GM18861 (cell line): ENCODE results near the gene FBXW9.
A peak's percentile ranks its signal among the peaks of the same experiment; 100 is the strongest.
"Not testable (repeated sequence)": the region's sequence is repeated elsewhere in the genome, so short reads cannot be mapped to it uniquely, and the experiment has no call there.

Experiments used
- ATAC-seq: cut with Tn5 transposase; IDR thresholded peaks from one replicate; pipeline ENCODE4 v1.9.1; 2021; ENCODE audit not compliant: unreplicated experiment

Gene FBXW9

DNA sequence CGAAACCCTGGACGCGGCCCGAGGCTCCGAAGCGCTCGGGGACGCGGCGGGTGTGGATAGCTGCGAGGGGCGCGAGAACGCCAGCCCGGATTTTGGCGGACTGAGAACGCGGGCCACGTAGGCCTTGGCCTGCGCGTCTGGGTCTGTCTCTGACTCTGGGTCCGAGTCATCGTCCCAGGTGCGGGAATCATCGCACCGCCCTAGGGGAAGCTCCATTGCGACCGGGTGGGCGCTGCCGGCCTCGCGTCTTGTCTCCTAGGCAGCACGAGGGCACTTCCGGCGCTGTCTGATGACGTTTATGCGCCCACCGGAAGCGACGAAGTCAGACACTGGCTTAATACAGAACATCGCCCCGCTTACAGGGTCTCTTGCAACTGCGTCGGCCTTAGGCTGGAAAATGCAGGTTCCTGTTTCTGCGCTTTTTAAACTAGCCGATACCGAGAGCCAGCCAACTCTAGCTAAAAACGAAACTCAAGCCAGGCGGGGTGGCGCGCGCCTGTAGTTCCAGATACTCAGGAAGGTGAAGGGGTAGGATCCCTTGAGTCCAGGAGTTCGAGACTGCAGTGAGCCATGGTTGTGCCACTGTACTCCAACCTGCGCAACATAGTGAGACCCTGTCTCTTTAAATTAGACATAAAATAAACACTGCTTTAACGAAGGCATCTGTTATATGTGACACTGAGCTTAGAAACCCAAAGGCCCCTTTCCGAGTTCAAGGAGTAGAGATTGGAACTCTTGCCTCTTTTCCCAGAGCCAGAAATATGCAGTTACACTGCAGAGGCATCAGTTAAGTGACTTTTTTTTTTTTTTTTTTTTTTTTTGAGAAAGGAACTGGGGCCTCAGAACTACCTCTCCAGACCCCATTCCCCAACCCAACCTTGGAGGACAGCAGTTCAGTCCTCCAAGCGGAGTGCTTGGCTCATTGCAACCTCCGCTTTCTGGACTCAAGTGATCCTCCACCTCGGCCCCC lies at the start of gene FBXW9:
TSS of gene FBXW9 (minus strand) at position 266 of the 970 bp plus-strand sequence. CDS start at position 216, 50 bp downstream.
- peak; percentile 71 for ATAC-seq

GRCh38 chr19:12745166-12745897 lies 48.9 kb upstream of the FBXW9 start:
- ATAC-seq: no peak

DNA sequence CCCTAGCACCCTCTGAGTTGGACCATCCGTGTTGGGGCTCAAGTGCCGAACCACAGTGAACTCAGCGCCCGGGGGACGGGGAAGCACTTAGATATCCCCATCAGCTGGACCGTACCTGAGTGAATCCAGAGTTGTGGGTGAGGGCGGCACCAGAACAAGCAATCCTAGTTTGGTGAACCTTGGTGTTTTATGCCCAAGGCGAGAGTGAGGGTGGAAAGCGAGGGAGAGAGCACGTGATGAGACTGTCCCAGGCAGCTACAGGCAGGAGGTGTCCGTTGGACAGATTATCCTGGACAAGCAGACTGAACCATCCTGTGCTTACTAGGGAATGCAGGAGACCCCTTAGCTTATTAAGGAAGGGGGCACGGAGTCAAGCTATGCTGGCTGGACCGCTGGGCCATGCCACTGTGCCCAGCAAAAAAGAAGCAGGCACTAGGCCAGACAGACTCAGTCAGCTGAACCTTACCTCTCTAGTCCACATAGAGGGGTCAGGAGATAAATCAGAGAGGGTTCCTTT lies 41.5 kb upstream of the FBXW9 start:
- no peak for ATAC-seq

DNA sequence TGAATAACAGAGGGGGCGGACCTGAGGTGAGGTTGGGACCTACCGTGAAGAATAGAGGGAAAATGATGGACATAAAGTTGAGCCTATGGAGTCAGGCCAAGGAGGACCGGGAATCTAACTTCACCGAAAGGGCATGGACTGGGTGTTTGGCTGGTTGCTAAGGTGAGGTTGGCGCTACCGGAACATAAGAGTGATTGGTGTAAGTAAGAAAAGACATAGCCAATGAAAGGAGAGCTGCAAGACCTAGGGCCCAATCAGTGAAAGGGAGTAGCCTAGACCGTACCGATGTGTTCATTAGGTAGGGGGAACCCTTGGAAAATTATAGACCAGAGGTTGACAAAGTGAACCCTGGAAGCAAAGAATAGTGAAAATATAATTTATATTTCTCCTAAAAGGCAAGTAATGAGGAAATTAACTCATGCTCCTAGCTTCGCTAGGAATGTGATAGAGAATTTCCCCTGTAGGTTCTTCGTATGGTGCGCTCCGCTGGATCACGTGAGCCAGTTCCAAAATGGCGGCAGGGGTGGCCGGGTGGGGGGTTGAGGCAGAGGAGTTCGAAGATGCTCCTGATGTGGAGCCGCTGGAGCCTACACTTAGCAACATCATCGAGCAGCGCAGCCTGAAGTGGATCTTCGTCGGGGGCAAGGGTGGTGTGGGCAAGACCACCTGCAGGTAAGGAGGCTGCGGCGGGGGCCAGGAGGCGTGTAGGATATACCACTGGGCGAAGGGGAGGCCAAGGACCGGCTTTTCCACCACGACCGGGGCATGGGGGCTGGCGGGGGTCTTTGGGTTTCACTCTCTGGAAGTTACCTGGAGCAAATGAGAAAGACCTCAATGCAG lies 40.8 kb upstream of the FBXW9 start, which contains the start of gene GET3:
TSS of gene GET3 (plus strand) at position 503 of the 840 bp plus-strand sequence. CDS start at position 512, 9 bp downstream.
- peak; percentile 69 for ATAC-seq

DNA sequence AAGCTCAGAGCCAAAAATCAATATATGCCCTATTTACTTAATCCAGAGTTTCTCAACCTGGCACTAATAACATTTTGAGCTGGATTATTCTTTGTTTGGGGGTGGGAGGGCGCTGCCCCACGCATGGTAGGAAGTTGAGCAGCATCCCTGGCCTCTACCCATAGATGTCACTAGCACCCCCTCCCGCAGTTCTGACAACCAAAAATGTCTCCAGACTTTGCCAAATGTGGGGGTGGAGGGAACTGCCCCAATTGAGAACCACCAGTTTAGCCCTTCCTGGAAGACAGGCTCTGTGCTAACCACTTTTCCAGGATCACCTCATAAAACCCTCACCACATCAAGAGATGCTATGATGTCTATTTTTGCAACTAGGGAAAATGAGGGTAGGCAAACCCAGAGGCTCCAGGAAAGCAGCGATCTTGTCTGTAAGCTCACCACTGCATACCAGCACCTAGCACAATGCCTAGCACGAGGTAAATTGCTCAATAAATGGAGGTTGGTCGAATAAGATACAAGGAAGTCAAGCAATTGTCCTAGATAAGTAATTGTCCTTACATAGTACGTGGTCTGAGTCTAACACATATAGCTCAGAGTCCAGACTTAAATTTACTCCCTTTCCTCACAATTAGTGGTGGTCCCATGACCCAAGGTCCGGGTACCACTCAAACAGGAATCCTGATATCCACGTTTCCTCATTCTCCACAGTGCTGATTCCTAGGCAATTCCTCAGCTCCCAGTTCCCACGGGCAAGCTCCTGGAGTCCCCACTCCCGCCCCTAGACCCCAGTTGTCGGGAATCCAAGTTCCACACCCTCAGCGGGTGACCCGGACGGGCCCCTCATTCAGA lies 37.2 kb upstream of the FBXW9 start:
- ATAC-seq: no peak

GRCh38 chr19:12731337-12731736 lies 34.9 kb upstream of the FBXW9 start:
- ATAC-seq: no peak

DNA sequence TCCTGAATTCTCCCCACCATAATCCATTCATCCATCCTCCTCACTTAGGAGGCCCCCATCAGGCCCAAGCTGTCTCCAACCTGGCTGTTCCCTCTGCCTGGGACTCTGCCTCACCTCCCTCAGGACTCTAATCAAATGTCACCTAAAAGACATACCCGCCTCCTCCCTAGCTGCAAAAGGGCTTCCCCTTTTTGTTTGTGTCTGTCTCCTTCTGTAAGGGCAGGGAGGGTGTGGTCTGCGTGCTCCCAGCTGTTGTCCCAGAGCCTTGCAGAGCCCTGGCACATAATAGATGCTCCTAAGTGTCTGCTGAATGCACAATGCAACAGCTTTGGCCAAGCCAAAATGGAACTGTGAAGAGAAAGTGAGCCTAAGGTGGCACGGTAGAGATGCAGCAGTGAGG lies 33.6 kb upstream of the FBXW9 start:
- no peak for ATAC-seq

DNA sequence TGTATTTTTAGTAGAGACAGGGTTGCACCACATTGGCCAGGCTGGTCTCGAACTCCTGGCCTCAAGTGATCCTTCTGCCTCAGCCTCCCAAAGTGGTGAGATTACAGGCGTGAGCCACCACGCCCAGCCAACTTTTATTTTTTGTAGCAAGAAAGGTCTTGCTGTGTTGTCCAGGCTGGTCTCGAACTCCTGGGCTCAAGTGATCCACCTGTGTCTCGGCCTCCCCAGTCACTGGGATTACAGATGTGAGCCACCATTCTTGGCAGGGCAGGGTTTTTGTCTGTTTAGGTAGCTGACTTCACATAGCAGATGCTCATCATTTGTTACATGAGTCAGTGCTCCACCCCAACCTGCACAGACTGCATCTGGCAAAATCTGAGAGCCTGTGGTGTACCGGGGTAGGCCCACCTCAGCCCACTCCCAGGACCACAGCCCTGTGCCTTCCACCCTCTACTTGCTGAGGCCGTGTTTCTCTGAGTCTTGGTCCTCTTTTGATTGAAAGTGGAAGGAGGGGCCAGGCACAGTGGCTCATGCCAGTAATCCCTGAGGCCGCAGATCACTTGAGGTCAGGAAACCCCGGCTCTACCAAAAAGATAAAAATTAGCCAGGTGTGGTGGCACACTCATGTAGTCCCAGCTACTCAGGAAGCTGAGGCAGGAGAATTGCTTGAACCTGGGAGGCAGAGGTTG lies 31.5 kb upstream of the FBXW9 start:
- ATAC-seq: no peak

DNA sequence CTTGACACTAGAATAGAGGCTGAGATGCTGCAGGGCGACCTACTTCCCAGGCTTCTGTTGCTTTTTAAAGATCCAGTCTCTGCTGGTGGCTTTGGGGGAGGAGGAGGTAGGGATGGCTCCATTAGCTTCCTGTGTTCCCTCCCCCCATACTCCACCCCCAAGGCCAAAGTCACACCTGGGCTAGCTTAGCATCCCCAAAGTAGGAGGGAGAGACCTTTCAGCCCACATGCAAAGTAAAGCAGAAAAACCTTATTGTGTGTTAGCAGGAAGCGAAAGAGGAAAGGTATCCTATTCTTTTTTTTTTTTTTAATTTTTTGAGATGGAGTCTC lies 30.5 kb upstream of the FBXW9 start:
- ATAC-seq: no peak

DNA sequence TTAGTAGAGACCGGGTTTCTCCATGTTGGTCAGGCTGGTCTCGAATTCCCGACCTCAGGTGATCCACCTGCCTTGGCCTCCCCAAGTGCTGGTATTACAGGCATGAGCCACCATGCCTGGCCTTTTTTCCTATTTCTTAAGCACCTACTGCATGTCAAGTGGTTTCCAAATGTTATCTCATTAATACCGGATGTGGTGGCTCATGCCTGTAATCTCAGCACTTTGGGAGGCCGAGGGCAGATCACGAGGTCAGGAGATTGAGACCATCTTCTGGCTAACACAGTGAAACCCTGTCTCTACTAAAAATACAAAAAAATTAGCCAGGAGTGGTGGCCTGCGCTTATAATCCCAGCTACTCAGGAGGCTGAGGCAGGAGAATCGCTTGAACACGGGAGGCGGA lies 29.2 kb upstream of the FBXW9 start:
- not testable (repeated sequence) for ATAC-seq

DNA sequence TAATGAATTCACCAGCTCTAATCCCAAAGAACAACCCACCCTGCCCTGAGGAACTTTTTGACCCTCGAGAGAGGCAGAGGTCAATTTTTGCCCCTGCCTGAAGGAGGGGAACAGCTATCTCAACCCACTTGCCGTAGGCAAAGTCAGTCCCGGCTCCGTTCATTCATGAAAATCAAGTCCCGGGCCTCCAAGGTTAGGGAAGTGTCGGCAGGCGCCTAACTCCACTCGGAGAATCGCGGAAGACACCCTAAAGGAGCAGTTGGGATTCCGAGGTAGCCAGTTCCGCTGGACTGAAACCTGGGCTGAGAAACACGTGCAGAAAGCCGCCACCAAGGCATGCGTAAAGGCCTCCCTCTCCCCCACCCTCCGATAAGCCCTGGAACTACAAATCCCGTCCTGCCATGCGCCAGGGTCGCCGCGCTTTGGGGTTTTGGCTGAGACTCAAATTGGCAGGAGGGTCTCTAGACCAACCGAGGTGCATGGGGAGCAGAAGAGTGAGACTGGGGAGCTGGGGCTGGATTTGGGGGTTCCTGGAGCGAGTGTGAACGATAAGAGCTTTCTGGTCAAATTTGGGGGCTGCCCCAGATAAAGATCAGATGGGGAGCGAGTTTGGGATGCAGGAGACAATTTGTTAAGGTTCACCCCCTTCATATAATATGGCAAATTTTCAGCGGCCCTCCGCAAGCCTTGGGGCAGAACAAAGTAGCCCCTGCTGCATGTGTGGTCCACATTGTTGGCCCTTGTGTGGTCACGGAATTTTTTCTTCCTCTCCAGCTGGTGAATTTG lies 27.4 kb upstream of the FBXW9 start, which contains the start of gene TNPO2:
TSS of gene TNPO2 (minus strand) at position 292 of the 786 bp plus-strand sequence. CDS start 2,955 bp downstream, outside the sequence.
- ATAC-seq: peak; percentile 31

GRCh38 chr19:12723381-12723640 lies 26.9 kb upstream of the FBXW9 start:
- ATAC-seq: peak; percentile 10

- ATAC-seq: peak; percentile 77
Measured at GRCh38 chr19:12722566-12723380, 26.3 kb upstream of the FBXW9 start.

DNA sequence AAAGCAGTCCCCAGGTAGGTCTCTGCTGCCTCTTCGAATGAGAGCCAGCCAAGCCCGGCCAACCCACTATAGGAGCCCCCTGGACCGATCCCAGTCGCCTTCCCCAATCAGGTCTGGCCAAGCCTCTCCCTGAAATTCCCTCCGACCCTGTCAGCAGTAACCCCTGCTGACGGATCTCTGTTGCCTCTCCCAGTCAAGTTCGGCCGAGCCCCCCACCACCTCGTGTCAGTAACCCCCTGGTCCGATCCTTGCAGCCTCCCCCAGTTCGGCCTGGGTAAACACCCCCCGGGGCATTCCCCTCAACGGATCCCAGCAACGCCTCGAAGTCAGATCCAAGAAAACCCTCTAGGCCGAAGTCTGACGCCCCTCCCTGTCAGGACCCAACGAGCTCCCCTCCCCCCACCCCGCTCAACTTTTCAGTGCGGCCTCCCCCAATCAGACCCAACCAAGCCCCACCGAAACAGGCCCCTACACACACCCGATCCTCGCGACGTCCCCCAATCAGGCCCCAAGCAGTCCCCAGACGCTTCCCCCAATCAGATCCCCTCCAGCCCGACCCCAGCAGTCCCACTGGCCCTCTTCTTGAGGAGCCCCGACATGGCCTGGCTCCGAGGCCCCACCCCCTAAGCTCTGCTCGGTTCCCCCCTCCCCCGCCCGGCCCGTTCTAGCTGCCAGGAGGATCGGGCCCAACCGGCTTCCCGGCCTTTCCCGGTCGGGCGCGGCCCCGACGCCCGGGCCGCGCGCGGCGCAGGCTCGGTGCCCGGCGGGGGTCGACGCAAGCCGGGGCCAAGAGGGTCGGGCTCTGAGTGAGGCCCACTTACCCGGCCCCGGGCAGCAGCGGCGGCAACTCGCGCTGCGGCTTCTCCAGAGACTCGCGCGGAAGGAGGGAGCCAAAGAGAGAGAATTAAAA lies 25.5 kb upstream of the FBXW9 start:
- ATAC-seq: peak; percentile 3

DNA sequence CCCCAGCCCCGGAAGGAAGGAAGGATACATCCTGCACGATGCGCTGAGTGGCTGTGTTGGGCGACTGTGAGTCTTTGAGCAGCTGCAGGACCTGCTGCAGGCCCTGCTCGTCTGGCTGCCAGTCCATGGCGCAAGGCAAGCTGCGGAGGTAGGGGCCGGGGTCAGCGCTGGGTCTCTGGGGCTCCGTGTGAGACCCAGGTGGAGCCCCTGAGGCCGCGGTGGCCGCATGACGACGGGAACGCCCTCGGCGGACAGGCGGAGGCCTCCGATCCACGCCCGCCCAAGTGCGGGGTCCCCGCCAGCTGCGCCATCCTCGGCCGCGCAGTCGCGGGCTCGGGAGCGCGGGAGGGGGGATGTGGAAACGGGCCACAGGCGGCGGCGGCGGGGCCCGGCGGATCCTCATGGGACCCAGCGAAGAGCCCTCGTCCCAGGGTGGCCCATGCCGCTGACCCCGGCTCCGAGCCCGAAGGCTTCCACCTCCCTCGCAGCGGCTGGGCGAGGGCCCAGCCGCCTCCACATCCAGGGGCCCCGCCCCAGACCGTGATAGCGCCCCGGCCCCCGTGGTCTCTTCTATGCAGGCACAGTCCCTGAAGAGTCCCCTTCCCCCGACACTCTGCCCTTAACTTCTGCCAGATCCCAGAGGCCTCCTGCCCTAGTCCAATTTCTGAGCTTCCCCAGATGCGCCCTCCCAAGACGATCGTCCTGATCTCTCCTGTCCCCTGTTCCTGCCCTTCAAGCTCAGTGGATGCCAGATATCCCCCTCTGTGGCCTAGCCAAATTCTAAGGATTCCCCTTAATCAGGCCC lies 24.6 kb upstream of the FBXW9 start:
- ATAC-seq: no peak

DNA sequence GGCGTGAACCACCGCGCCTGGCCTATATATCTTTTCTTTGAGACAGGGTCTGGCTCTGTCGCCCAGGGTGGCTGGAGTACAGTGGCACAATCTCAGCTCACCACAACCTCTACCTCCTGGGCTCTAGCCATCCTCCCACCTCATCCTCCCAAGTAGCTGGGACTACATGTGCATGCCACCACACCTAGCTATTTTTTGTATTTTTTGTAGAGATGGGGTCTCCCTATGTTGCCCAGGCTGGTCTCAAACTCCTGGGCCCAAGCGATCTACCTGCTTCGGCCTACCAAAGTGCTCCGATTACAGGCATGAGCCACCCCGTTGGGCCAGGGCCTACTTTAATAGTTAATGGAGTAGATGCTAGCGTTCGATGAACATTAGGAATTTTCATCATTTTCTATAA lies 23.9 kb upstream of the FBXW9 start:
- ATAC-seq: no peak
